ENCODE data around the gene MRPS7.
A peak's percentile ranks its signal among the peaks of the same experiment; 100 is the strongest.
"Not testable (repeated sequence)": the region's sequence is repeated elsewhere in the genome, so short reads cannot be mapped to it uniquely, and the experiment has no call there.

The MRPS7 gene

GRCh38 chr17:75271955-75272847, 10.5 kb downstream of the MRPS7 start:
- no peak for DNase-seq

DNA sequence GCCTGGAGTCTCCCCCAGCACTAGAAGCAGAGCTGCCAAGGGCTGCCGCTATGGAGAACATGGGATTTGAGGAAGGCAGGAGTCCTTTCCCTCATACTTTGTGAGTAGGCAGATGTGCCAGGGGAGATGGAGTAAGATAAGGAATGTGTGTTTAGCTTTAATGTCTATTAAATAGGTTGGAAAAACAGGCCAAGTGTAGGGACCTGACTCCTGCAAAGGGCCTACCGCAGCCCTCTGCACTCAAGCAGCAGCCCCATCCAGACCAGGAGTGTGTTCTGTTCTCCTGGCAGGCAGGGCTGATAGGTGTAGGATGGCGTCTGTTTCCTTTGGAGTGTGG, 11.1 kb downstream of the MRPS7 start:
- DNase-seq: no peak

DNA sequence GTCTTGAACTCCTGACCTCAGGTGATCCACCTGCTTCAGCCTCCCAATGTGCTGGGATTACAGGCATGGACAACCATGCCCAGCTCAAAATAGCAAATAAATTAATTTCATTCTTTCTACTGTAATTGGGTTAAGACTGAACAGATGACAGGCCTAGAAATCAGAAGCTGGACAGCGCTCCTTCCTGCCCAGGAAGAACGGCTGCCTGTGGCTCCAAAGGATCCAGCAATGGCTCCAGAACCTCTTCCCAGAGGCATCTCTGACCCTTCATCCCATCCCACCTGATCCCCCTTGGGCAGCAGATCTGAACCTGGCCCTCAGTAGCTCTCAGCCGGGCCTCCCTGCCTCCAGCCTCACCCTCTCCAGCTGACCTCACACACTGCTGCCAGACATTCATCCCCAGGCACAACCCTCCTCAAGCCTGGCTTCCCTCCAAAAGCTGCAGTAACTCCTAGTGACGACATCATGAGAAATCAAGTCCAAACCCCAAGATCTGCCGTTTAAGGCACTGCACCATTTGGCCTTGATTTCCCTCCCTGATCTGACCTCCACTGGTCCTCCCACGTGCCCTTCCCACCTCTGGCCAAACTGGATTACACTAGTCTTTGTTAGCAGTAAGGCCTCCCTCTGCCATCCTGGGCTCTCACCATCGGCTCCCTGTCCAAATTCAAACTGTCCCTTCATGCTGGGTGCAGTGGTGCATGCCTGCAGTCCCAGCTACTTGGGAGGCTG, 12.5 kb downstream of the MRPS7 start:
- DNase-seq: no peak

- no peak for DNase-seq
Observed at GRCh38 chr17:75277664-75278071, 16.0 kb downstream of the MRPS7 start.

GRCh38 chr17:75280189-75280588, 18.5 kb downstream of the MRPS7 start:
- not testable (repeated sequence) for DNase-seq

DNA sequence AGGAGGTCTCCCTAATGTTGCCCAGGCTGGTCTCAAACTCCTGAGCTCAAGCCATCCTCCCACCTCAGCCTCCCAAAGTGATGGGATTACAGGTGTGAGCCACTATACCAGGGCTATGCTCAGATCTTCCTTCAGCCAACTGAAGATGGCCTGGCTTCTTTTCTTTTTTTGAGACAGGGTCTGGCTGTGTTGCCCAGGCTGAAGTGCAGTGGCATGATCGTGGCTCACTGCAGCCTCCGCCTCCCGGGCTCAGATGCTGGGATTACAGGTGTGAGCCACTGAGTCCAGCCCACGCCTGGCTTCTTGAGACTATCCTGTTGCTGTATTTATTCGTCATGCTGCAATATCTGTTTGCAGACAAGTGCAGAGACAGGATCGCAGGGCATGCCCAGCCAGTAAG, 23.4 kb downstream of the MRPS7 start:
- no peak for DNase-seq

DNA sequence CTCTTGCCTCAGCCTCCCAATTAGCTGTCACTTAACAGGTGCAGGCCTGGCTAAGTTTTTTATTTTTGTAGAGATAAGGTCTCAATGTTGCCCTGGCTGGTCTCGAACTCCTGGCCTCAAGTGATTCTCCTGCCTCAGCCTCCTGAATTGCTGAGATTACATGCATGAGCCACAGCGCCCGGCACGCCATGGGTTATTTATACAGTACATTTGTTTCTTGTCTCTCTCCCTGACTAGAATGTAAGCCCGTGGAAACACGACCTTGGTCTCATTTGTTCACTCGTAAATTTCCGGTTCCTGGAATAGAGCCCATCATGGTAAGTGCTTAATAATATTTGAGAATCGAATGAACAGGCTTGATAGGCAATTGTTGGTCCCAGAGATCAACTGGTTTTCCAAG, 25.5 kb downstream of the MRPS7 start:
- DNase-seq: no peak

DNA sequence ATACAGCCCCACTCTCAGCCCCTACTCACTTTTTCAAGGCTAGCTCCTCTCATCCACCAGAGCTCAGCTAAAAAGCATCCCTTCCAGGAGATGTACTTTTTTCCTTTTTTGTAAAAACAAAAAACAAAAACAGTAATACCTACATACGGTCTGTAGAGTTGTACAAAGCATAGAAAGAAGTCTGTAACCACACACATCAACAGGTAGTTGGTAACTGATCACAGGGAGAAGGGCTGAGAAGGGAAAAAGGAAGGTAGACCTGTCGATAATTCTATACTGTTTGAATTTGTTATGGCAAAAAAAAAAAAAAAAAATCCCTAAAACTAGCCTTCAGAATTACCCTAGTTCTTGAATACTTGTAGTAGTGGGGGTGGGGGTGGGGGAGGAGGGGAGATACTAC, 26.7 kb downstream of the MRPS7 start:
- no peak for DNase-seq

DNA sequence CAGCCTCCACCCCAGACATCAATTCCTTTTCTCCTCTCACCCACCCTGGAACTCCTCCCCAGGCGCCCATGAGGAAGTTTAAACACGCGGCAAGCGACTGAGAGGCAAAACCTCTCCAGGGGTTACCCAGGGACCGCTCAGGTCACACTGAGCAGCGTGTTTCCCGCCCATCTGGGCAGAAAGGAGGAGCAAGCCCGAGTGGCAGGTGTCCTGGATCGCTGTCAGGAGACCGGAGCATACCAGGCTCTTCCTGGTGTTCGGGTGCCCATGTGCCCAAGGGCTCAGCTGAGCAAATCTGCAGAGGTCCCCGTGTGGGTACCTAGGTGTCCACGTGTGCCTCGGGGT, 27.1 kb downstream of the MRPS7 start:
- peak; percentile 35 to 36 for DNase-seq

GRCh38 chr17:75289115-75289831, 27.6 kb downstream of the MRPS7 start, which contains the start of gene SLC25A19:
TSS of gene SLC25A19 (minus strand) at chr17:75289433. CDS start at chr17:75286764, 2,669 bp downstream.
- DNase-seq: peak; percentile 92 to 94

- DNase-seq: peak; percentile 51 to 54
Observed at GRCh38 chr17:75289832-75290337, 28.2 kb downstream of the MRPS7 start.

- DNase-seq: not testable (repeated sequence)
Observed at GRCh38 chr17:75292810-75293448, 31.2 kb downstream of the MRPS7 start.

DNA sequence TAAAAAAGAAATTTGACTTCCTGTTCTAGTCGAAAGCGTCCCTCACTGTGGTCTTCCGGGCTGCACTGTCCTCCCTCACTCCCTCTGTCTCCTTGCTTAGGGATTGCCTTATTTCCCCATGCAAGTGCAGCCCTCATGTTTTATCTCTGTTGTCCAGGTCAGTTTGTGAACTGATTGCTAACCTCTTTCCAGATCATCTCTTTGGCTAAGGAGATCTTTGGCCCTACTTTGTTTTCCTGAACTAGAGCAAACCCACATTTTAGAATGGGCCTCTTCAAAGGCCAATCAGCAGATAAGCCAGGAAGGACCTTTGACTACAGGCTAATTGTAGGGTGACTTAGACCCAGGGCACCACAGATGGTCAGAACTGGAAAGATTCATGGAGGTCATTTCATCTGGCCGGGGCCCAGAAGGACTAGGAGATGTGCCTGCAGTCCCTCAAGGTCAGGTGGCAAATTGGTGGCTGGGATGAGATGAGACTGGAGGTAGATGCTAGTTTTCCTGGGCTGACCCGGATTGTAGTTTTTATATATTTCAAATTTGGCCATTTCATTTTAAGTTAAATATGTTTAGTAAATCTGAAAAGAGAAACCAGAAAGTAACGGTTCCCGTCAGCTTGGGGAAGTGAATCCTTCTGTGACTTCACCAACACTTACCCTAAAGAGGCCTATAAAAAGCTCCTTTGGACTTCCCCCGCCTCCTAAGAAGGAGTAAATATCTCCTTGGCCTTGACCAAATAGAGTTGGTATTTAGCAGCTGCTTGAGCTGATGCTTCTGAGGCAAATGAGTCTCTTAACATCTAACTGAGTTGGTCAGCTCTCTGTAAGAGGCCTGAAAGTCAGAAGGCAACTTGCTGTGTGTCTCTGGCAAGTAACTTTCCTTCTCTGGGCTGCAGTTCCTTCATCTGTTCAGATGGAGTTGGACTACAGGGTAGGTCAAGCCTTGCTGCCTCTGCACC, 33.8 kb downstream of the MRPS7 start:
- peak in 1 of 2 donors; percentile 29 for DNase-seq

DNA sequence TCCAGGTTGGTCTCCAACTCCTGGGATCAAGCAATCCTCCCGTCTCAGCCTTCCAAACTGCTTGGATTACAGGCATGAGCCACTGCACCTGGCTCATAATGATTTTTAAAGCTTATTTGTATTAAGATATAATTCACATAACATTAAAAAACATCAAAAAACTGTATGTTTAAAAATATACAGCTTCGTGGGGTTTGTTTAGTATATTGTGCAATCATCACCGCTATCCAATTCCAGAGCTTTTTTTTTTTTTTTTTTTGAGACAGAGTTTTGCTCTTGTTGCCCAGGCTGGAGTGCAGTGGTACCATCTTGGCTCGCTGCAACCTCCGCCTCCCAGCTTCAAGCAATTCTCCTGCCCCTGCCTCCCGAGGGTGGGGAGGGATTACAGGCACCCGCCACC, 38.6 kb downstream of the MRPS7 start:
- DNase-seq: no peak

DNA sequence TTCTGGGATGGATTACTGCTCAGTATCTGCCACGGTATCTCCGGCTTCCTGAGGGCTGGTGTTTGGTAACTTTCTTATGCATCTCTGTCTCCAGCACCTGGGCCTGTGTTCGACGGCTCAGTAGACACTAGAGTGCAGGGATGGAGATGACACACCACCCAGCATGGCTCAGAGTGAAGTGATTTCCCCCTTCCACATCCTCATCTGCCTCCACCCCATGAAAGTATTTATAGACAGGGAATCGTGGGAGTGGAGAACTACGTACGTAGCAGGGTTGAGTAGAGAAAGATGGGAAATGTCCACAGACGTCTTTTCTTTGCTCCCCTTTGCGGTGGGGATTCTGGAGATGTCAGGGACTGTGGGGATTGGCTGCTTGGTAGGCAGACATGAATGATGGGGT, 39.4 kb downstream of the MRPS7 start:
- no peak for DNase-seq

GRCh38 chr17:75301502-75302206, 40.0 kb downstream of the MRPS7 start:
- DNase-seq: no peak

DNA sequence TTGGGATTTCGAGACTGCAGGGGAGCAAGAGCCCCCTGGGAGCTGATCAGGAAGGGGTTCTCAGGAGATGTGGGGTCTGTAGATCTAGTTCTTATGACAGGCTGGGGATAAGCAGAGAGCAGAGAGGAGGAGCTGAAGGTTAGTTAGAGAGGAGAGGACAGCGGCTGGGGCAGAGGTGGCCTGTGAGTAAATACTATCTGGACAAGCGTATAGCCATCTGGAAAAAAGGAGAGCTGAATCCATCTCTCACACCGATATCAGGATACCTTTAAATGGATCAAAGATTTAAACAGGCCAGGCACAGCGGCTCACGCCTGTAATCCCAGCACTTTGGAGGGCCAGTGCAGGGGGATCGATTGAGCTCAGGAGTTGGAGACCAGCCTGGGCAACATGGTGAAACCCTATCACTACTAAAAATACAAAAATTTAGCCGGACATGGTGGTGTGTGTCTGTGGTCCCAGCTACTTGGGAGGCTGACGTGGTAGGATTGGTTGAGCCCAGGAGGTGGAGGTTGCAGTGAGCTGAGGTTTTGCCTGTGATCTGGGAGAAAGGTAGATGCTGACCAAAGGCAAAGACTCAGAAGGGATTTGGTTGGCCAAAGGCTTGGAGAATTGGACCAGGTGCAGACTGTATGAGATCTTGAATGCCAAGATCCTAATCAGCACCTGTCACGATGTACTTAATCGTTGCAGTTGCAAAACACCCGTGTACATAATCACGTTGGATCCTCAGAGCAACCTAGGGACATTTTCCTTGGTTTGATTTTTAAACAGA, 46.5 kb downstream of the MRPS7 start:
- DNase-seq: no peak

- DNase-seq: no peak
Observed at GRCh38 chr17:75308732-75309629, 47.3 kb downstream of the MRPS7 start.

DNA sequence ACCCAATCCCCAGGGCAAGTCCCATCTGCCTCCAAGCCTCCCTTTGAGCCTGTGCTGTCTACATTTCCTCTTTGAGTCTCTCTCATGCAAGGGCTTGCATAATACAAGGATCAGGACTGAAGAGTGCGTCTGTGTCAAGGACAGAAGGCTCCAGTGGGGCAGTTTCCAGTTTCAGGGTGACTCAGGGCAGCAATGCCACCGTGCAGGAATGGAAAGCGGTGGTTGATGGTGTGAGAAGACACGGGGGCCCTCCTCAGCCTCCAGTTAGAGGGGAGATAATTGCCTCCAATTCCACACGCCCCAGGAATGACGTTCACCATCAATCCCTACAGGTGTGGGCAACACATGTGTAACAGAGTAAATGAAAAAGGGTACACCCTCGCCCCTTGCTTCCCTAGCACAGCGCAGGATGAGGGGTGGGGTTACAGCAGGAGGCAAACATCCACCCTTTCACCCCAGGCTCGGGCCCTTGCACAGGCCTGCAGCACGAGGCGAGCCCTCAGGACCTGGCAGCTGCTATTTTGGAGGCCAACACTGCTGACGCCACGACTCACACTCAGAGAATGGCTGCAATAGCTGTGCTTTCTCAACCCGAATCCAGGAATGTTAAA, 52.4 kb downstream of the MRPS7 start:
- no peak for DNase-seq

All from stimulated activated CD4-positive, alpha-beta T cell treated with anti-CD3 and anti-CD28 coated beads, Interleukin-2, amount 100 ng/mL, for 48 hours (primary cell).